Esophagus (tissue), 2 donors: ENCODE results near the gene DAND5. TPM values are rescaled to one million over a fixed set of nuclear protein-coding genes. Genes with fewer than 3 reads are reported as not detected.

Experiments
- H3K27ac ChIP-seq, 2 donors: one replicate each; pipeline ENCODE4 v1.5.1; 2013; ENCODE audit warnings: low read depth in 2 of 2, mild to moderate bottlenecking in 2 of 2, inconsistent platforms in 1 of 2, low read length in 1 of 2, moderate library complexity in 1 of 2
- H3K27me3 ChIP-seq, 2 donors: one replicate each; pipeline ENCODE4 v1.6.1; 2013; ENCODE audit warnings: low read length in 2 of 2, control low read depth in 1 of 2, mild to moderate bottlenecking in 1 of 2; ENCODE audit not compliant: insufficient read depth in 2 of 2, control insufficient read depth in 1 of 2
- H3K36me3 ChIP-seq, 2 donors: one replicate each; pipeline ENCODE4 v1.6.1; 2013; ENCODE audit warnings: low read length in 1 of 2; ENCODE audit not compliant: control insufficient read depth in 2 of 2, insufficient read depth in 2 of 2
- H3K4me1 ChIP-seq, 2 donors: one replicate each; pipeline ENCODE4 v1.6.1; 2013; ENCODE audit warnings: low read length in 1 of 2; ENCODE audit not compliant: control insufficient read depth in 2 of 2, insufficient read depth in 2 of 2
- H3K4me3 ChIP-seq, 2 donors: one replicate each; pipeline ENCODE4 v1.5.1; 2013; ENCODE audit warnings: low read length in 2 of 2, mild to moderate bottlenecking in 2 of 2, low read depth in 1 of 2, moderate library complexity in 1 of 2
- H3K9me3 ChIP-seq, 2 donors: one replicate each; pipeline ENCODE4 v1.6.1; 2013; ENCODE audit warnings: mild to moderate bottlenecking in 2 of 2, low read depth in 1 of 2, low read length in 1 of 2, moderate library complexity in 1 of 2; ENCODE audit not compliant: control insufficient read depth in 2 of 2, insufficient read depth in 1 of 2
- WGBS, 2 donors: extraction: QIAGEN DNeasy Blood & Tissue Kit; methylation state at CpG; one replicate each; pipeline ENCODE4 v1.1.7; 2013; 5-methylcytosine and 5-hydroxymethylcytosine counted together
- polyA plus RNA-seq, 2 donors: library from polyadenylated mRNA; stranded (reverse); fragments of 200-250 nt; gene quantifications; one replicate each; pipeline ENCODE4 v1.2.3, GENCODE V29; 2013
- donor health status: healthy with polysubstance abuse.
- donor health status: Bipolar disorder and iron deficiency.

DAND5 gene
- polyA plus RNA-seq, 2 donors: not detected

- peaks cover 17 to 24% of the 10 kb centered on the region in 2 donors for H3K4me1 ChIP-seq
- WGBS, 2 donors: 22 to 43% methylated on average over 18 to 21 of the region's 21 CpGs
- no peaks in the 10 kb centered on the region for H3K36me3 ChIP-seq
- no peaks in the 10 kb centered on the region for H3K27me3 ChIP-seq
- no peaks in the 10 kb centered on the region for H3K9me3 ChIP-seq
- H3K27ac ChIP-seq: peak overlapping the region; percentile 89 to 93
- peak overlapping the region in 1 of 2 donors; percentile 16 for H3K4me3 ChIP-seq
These were observed 48.9 kb downstream of the DAND5 start for GRCh38 chr19:13018035-13018914.

DNA sequence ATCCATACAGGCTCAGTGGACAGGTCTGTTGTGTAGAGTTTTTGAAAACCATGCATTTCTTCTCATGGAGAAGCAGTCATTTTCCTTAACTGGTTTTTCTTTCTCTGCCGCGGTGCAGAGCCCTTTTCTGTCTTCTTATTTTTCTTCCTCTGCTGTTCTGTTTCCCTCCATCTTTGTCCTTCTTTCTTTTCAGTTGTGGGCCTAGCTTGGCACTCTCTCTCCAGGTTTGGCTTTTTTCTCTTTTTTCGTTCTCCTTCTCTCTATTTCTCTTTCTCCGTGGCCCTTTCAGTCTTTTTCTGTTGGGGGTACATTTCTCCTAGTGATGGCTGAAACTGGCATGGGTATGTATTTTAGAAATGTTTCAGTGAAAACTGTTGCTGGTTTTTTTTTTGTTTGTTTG is 50.0 kb downstream of the DAND5 start:
- Histone ChIP-seq H3K9me3 (no peaks in the 10 kb centered on the region), H3K4me3 (no peak overlapping the region), H3K36me3 (no peaks in the 10 kb centered on the region), H3K27me3 (no peaks in the 10 kb centered on the region), H3K4me1 (peaks cover 17 to 24% of the 10 kb centered on the region in 2 donors), H3K27ac (peak overlapping the region; percentile 27 to 89)
- 40 to 53% methylated on average over 4 of the region's 4 CpGs for WGBS, 2 donors

GRCh38 chr19:13020002-13020414 is 50.6 kb downstream of the DAND5 start:
- Histone ChIP-seq H3K4me3 (no peak overlapping the region), H3K9me3 (no peaks in the 10 kb centered on the region), H3K4me1 (peaks cover 13 to 22% of the 10 kb centered on the region in 2 donors), H3K27me3 (no peaks in the 10 kb centered on the region), H3K36me3 (no peaks in the 10 kb centered on the region), H3K27ac (peak overlapping the region; percentile 89 to 92)
- WGBS, 2 donors: 33 to 56% methylated on average over 7 of the region's 7 CpGs

DNA sequence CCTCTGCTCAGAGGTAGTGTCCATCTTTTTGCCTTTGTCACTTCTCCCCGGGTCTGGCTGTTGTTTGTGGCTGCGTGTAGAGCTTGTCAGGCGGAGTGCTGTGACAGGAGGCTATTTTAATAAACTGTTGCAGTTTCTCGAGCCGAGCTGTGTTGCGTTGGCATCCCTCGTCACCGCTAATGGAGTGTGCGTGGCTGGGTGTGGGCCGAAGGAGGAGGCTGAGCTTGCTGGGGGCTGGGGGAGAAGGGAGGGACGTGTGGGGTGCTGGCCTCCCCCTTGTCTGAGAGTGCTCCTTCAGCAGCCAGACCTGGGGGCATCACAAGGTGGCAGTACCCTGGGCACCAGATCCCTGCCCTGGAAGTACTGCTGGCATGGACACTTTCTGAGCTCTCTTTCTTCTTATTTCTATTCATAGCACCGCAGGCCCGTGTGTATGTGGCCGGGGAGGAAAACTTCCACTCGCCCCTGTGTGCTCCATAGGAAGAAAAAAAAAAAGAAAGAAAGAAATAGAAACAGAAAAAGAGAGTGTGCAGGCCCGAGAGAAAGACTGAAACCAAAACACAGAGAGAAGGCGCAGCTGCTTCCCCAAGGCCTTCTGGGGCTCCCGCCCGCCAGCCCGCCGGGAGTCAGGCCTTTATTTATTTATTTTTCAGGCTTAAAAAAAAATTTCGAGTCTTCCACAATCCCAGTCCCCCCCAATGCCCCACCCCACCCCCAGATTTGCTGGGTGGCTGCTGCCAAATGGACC is 52.9 kb downstream of the DAND5 start:
- Histone ChIP-seq H3K4me3 (peak overlapping the region; percentile 19 to 65), H3K9me3 (no peaks in the 10 kb centered on the region), H3K4me1 (peaks cover 11 to 22% of the 10 kb centered on the region in 2 donors), H3K27ac (peak overlapping the region; percentile 89 to 97), H3K27me3 (no peaks in the 10 kb centered on the region), H3K36me3 (no peaks in the 10 kb centered on the region)
- WGBS, 2 donors: 14 to 24% methylated on average over 22 of the region's 22 CpGs

- H3K9me3 ChIP-seq: no peaks in the 10 kb centered on the region
- H3K27ac ChIP-seq: peak overlapping the region; percentile 89 to 97
- H3K4me3 ChIP-seq: peak overlapping the region; percentile 20 to 65
- peaks cover 11 to 27% of the 10 kb centered on the region in 2 donors for H3K4me1 ChIP-seq
- no peaks in the 10 kb centered on the region for H3K27me3 ChIP-seq
- no peaks in the 10 kb centered on the region for H3K36me3 ChIP-seq
- WGBS, 2 donors: 6 to 9% methylated on average over 30 of the region's 30 CpGs
These were observed 53.7 kb downstream of the DAND5 start for GRCh38 chr19:13022859-13023636.

GRCh38 chr19:13023656-13024055 is 54.3 kb downstream of the DAND5 start:
- peaks cover 9 to 32% of the 10 kb centered on the region in 2 donors for H3K4me1 ChIP-seq
- no peaks in the 10 kb centered on the region for H3K9me3 ChIP-seq
- H3K27ac ChIP-seq: peak overlapping the region; percentile 89 to 97
- no peaks in the 10 kb centered on the region for H3K27me3 ChIP-seq
- 9% methylated on average over 8 of the region's 8 CpGs for WGBS, 2 donors
- H3K4me3 ChIP-seq: peak overlapping the region in 1 of 2 donors; percentile 65
- no peaks in the 10 kb centered on the region for H3K36me3 ChIP-seq

Other genes starting within 250 kb of the DAND5 start
- gene TNPO2, start 245.6 kb upstream of the DAND5 start, polyA plus RNA-seq: 10 to 100 TPM; 29.7 to 37.2 TPM
- gene TRIR, start 234.9 kb upstream of the DAND5 start, polyA plus RNA-seq: 100 to 1,000 TPM; 212 to 215 TPM
- gene GET3, start 232.1 kb upstream of the DAND5 start, polyA plus RNA-seq: 10 to 100 TPM; 46.2 to 74.1 TPM
- under 1 TPM; 0.06 TPM for gene BEST2, start 217.8 kb upstream of the DAND5 start, polyA plus RNA-seq
- gene HOOK2, start 194.0 kb upstream of the DAND5 start, polyA plus RNA-seq: 100 to 1,000 TPM in 1 of 2 donors, 10 to 100 TPM in 1; 47.9 to 103 TPM
- 100 to 1,000 TPM; 175 to 339 TPM for gene JUNB, start 178.1 kb upstream of the DAND5 start, polyA plus RNA-seq
- 100 to 1,000 TPM; 157 to 323 TPM for gene PRDX2, start 167.8 kb upstream of the DAND5 start, polyA plus RNA-seq
- 1 to 10 TPM; 2.8 to 8.4 TPM for gene THSD8, start 167.5 kb upstream of the DAND5 start, polyA plus RNA-seq
- 10 to 100 TPM in 1 of 2 donors, 1 to 10 TPM in 1; 6.9 to 20.8 TPM for gene RNASEH2A, start 163.0 kb upstream of the DAND5 start, polyA plus RNA-seq
- not detected for gene RTBDN, start 135.0 kb upstream of the DAND5 start, polyA plus RNA-seq
- under 1 TPM; 0.18 to 0.22 TPM for gene MAST1, start 131.1 kb upstream of the DAND5 start, polyA plus RNA-seq
- 10 to 100 TPM in 1 of 2 donors, 1 to 10 TPM in 1; 7.8 to 15.9 TPM for gene DNASE2, start 88.1 kb upstream of the DAND5 start, polyA plus RNA-seq
- gene KLF1, start 82.4 kb upstream of the DAND5 start, polyA plus RNA-seq: not detected
- 10 to 100 TPM; 14.3 to 21.0 TPM for gene GCDH, start 78.4 kb upstream of the DAND5 start, polyA plus RNA-seq
- under 1 TPM; 0.20 to 0.59 TPM for gene SYCE2, start 50.3 kb upstream of the DAND5 start, polyA plus RNA-seq
- 10 to 100 TPM; 29.1 to 49.3 TPM for gene FARSA, start 35.9 kb upstream of the DAND5 start, polyA plus RNA-seq
- 100 to 1,000 TPM; 173 to 361 TPM for gene CALR, start 31.0 kb upstream of the DAND5 start, polyA plus RNA-seq
- 10 to 100 TPM; 73.9 to 81.0 TPM for gene RAD23A, start 23.7 kb upstream of the DAND5 start, polyA plus RNA-seq
- gene GADD45GIP1, start 12.4 kb upstream of the DAND5 start, polyA plus RNA-seq: 10 to 100 TPM; 53.7 to 57.0 TPM
- 10 to 100 TPM; 26.9 to 38.5 TPM for gene NFIX, start 25.9 kb downstream of the DAND5 start, polyA plus RNA-seq
- gene LYL1, start 133.3 kb downstream of the DAND5 start, polyA plus RNA-seq: 1 to 10 TPM; 1.5 to 1.9 TPM
- gene TRMT1, start 147.2 kb downstream of the DAND5 start, polyA plus RNA-seq: 10 to 100 TPM; 34.0 to 59.5 TPM
- gene NACC1, start 148.7 kb downstream of the DAND5 start, polyA plus RNA-seq: 10 to 100 TPM; 19.5 to 39.4 TPM
- 10 to 100 TPM; 75.1 to 76.0 TPM for gene STX10, start 180.8 kb downstream of the DAND5 start, polyA plus RNA-seq
- 100 to 1,000 TPM in 1 of 2 donors, 10 to 100 TPM in 1; 52.1 to 101 TPM for gene IER2, start 180.8 kb downstream of the DAND5 start, polyA plus RNA-seq